Activated CD8-positive, alpha-beta memory T cell treated with anti-CD3 and anti-CD28 coated beads, Interleukin-2, amount 50 U/mL, for 48 hours (primary cell): Measurements from ENCODE around the gene CDX2.
A peak's percentile ranks its signal among the peaks of the same experiment; 100 is the strongest.

ENCODE experiments used
- DNase-seq: peaks from one replicate; pipeline ENCODE4 v3.0.0-alpha.2; 2020

The CDX2 gene

GRCh38 chr13:27927444-27928352 lies 41.4 kb downstream of the CDX2 start:
- no peak for DNase-seq

DNA sequence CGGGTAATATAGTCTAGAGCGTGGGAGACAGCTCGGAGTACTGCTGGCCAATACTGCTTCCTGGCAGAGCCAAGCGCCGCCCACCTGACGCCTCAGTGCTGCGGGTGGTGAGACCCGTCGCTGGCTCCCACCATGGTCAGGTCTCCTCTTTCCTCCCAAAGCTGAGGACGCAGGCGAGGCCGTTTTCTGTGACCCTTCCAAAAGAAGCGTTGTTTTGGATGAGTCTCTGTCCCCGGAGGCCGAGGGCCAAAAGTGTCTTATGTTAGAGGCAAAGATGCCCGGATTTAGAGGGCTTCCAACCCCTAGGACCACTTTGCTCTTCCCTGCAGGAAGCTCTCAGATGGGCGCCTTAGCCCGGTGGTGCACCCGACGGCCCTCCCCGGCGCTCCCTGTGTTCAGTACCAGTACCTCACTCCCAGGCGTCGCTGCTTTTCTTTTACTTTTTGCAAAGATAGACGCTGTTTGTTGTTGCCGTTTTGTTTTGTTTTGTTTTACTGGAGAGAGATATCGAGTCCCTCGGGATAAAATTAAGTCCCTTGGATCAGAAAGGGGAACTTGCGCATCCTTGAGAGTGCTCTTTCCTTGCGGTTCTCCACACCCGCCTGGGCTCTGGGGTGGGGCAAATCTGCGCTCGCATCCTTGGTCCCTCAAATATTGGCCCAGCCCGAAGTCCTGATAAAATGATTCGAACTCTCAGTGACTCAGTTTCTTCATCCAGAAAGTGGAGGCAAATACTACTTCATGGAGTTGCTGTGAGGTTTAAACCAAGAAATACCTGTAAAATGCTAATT lies 42.3 kb downstream of the CDX2 start:
- DNase-seq = peak; percentile 55

GRCh38 chr13:27925220-27925991 lies 43.7 kb downstream of the CDX2 start:
- no peak for DNase-seq

GRCh38 chr13:27924529-27925141 lies 44.5 kb downstream of the CDX2 start:
- no peak for DNase-seq

DNA sequence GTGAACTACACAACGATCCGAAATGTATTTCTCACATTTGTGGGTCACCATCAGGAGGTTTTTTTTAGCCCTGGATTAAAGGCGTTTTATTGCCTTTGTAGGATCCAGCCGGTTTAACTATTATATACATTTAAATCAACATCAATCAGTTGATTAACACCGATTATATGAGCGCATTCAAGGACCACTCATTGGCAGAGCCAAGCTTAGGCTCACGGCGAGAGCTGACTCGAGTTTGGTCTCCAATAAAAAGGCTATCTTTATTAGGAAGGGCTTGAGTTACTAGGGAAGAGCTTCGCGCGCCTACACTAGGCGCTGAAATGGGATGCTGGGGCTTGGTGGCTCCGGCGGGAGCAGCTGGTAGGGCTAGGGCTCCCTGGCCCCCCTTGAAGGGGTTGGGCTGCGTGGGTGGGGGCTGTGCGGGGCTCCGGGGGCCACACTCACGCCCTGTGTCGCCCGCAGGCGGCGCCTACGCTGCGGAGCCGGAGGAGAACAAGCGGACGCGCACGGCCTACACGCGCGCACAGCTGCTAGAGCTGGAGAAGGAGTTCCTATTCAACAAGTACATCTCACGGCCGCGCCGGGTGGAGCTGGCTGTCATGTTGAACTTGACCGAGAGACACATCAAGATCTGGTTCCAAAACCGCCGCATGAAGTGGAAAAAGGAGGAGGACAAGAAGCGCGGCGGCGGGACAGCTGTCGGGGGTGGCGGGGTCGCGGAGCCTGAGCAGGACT lies 45.2 kb downstream of the CDX2 start:
- DNase-seq = peak; percentile 62

DNA sequence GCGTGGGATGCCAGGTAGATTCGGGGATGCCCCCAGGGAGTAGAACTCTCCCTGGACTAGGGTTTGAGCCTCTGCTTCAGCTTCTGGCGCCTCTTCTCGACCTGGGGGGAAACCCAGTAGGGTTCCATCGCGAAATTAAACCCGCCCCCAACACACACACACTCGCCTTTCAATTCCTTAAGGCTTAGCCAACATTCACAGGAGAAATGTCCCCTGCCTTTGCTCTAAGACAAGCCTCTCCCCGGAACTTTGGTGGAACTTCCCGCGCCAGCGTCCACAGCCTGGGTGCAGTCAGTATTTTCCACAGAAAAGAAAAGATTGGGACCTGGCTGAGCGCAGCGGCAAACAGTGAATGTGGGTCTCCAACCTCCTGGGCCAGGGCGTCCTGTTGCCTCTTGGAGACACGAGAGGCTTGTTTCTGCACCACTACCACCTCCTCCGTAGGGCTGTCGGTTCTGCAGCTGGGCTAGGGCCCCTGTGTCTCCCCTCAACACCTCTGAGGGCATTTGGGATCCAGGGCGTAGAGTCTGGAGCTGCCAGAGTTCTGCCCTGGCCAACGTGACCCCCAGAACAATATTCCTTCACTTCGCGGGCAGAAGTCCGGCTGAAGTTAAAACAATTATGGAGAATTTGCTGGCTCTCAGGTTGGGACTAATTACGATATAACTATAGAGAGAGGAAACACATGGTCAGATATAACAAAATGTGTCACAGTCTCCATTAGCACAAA lies 46.1 kb downstream of the CDX2 start:
- no peak for DNase-seq

- no peak for DNase-seq
Measured at GRCh38 chr13:27921961-27922882, 46.9 kb downstream of the CDX2 start.

DNA sequence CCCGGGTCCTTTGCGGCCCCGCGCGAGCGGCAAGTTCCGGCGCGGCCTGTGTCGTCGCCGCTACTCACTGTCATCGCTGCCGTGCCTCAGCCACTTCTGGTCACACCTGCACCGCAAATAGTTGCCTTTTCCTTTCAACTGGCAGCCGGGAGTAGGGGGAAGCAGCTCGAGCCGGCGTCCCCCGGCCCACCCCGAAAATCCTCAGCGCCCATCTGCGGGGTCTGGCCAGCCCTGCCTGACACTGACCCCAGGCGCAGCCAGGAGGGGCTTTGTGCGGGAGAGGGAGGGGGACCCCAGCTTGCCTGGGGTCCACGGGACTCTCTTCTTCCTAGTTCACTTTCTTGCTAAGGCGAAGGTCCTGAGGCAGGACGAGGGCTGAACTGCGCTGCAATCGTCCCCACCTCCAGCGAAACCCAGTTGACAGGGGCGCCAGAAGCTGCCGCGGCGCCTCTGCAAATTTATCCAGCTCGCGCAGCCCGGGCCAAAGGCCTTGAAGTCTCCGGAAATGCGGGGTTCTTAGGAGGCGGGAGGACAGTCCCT lies 47.6 kb downstream of the CDX2 start:
- peak; percentile 56 for DNase-seq

DNA sequence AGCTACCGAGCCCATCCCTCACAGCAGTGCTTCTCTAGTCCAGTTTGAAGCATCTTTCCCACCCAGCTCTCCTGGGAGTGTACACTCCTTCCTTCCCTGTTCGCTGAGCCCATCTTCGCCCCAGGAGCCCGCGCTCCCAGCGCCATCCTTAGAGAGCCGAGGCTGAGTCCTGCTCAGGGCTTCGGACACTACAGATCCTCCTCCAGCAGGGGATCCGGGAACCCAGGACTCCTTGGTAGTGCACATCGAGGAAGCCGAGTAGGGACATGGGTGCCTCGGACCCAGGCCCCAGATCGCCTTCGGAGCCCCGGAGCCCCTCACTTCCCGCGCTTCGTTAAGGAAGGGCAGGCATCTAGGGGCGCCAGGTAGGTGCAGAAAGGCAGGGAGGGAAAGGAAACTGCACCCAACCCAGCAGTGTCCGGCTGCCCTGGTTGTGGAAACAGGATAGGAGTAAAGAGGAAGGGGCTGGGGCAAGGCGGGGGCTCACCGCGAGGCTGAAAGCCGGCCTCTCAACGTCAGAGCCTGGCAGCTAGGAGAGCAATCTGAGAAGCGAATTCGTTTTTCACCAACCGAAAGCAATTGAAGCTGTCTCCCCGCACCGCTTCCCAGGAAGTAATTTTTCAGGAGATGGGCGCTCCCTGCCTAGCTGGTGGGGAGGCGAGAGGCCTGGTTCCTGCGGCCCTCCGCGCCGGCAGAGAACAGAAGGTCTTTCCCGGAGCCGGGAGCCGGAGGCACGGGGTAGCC lies 48.3 kb downstream of the CDX2 start:
- DNase-seq = peak; percentile 66

DNA sequence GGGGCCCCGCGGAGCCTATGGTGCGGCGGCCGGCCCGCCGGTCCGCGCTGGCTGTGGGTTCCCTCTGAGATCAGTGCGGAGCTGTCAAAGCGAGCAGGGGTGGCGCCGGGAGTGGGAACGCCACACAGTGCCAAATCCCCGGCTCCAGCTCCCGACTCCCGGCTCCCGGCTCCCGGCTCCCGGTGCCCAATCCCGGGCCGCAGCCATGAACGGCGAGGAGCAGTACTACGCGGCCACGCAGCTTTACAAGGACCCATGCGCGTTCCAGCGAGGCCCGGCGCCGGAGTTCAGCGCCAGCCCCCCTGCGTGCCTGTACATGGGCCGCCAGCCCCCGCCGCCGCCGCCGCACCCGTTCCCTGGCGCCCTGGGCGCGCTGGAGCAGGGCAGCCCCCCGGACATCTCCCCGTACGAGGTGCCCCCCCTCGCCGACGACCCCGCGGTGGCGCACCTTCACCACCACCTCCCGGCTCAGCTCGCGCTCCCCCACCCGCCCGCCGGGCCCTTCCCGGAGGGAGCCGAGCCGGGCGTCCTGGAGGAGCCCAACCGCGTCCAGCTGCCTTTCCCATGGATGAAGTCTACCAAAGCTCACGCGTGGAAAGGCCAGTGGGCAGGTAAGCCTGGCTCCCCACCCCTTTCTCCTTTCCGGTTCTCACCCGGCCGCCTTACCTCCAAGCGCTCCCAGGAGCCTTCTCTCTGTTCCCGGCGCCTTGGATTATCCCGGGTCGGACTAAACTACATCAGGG lies 49.0 kb downstream of the CDX2 start, which contains the start of gene PDX1:
Gene PDX1 (plus strand): TSS at position 67 of the 743 bp plus-strand sequence. CDS start 139 bp downstream, at position 206.
- peak; percentile 74 for DNase-seq

GRCh38 chr13:27919659-27919933 lies 49.5 kb downstream of the CDX2 start:
- DNase-seq = no peak

DNA sequence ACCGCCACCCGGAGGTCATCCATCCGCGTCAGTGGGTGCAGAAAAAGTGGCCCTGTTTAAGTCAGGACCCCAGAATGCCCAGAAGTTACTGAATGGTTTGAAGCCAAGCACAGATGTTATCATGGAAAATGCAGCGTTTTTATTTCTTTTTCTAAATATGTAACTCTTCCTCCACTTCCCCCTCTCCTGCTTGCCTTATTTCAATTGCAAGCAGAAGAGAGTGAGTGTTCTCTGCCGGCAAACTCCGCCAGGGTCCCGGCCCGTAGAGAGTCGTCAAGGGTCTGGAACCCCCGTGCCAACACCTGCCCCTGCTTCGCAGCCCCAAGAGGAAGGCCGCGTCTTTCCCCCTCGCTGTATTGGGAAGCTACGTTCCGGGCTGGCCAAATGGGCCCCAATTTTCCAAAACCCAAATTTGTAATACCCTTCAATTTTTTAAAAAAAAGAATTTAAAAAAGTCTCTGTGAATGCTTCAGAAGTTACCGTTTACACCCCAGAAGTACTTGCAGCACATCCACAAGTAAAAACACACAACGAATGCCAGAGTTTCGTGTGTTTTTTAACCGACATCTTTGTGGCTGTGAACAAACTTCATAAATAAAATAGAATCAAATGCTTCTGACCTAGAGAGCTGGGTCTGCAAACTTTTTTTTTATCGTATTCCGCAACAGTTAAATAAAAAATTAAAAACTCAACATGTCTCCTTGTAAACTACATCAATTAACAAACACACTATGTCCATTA lies 50.0 kb downstream of the CDX2 start:
- DNase-seq = no peak

GRCh38 chr13:27918041-27918917 lies 50.8 kb downstream of the CDX2 start:
- DNase-seq = no peak

- no peak for DNase-seq
Measured at GRCh38 chr13:27917121-27917947, 51.8 kb downstream of the CDX2 start.

DNA sequence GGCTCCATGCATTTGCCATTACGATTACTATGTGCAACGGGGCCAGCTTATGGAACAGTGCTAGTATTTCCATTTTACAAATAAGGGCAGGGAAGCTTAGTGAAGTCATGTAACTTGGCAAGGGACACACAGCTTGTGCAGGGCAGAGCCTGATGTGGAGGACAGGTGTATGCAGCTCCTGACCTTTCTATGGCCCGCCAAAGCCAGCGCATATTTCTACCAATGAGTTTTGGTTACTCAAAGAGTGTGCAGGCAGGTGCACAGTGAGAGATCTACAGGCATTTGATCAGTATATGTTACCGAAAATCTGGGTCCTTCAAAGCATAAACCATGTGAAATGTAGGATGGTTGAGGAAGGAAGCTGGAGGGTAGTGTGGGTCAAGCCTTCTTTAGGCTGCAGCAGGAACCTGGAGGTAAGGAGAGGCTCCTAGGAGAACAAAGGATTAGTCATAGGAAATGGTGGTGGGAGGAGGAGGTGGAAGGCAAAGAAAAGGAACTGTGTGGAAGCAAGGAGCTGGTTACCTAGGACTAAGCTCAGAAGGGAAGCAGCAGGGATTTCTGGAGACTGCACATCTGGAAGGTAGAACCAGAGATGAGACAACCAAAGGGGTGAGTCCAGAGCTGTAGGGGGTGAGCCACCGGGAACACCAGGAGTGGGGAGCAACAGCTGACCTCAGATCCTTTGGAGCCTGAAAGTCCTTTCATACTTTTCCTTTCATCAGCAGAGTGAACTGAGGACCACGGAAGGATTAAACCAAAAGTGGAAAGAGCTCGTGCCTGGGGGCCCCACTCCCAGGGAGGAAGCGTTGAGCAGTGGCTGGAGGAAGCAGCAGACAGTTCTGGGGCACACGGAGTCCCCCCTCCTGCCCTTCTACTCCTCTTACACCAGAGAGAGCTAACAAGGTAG lies 53.6 kb downstream of the CDX2 start:
- no peak for DNase-seq
